IPS DF 4.7 (cell line): Measurements from ENCODE around the gene SNF8.

Experiments used
- DNase-seq: peaks from one replicate; pipeline ENCODE4 v3.0.0-alpha.2; 2013; ENCODE audit warnings: low spot score; ENCODE audit errors: extremely low read depth

Gene SNF8

GRCh38 chr17:48930435-48930873 lies 14.2 kb downstream of the SNF8 start:
- no peak for DNase-seq

- DNase-seq: no peak
Measured at GRCh38 chr17:48929812-48930165, 14.9 kb downstream of the SNF8 start.

- no peak for DNase-seq
Measured at GRCh38 chr17:48928876-48929811, 15.5 kb downstream of the SNF8 start.

GRCh38 chr17:48927978-48928745 lies 16.5 kb downstream of the SNF8 start:
- no peak for DNase-seq

- no peak for DNase-seq
Measured at GRCh38 chr17:48925991-48926342, 18.7 kb downstream of the SNF8 start.

- DNase-seq: no peak
Measured at GRCh38 chr17:48925251-48925990, 19.2 kb downstream of the SNF8 start.

GRCh38 chr17:48915459-48916282 lies 29.0 kb downstream of the SNF8 start:
- DNase-seq: no peak

- no peak for DNase-seq
Measured at GRCh38 chr17:48912476-48912875, 32.2 kb downstream of the SNF8 start.

- no peak for DNase-seq
Measured at GRCh38 chr17:48910370-48910769, 34.3 kb downstream of the SNF8 start.

GRCh38 chr17:48909783-48910182 lies 34.9 kb downstream of the SNF8 start:
- no peak for DNase-seq

- DNase-seq: peak; percentile 78
Measured at GRCh38 chr17:48908853-48909394, 35.7 kb downstream of the SNF8 start.

GRCh38 chr17:48908047-48908843 lies 36.4 kb downstream of the SNF8 start, which contains the start of gene UBE2Z:
TSS of gene UBE2Z (plus strand) at chr17:48908407. CDS start at chr17:48908504, 97 bp downstream.
- peak; percentile 82 for DNase-seq

- DNase-seq: no peak
Measured at GRCh38 chr17:48907713-48908046, 37.0 kb downstream of the SNF8 start.

- DNase-seq: no peak
Measured at GRCh38 chr17:48905987-48906515, 38.6 kb downstream of the SNF8 start.

- DNase-seq: no peak
Measured at GRCh38 chr17:48904428-48904827, 40.2 kb downstream of the SNF8 start.

- DNase-seq: no peak
Measured at GRCh38 chr17:48903401-48903800, 41.2 kb downstream of the SNF8 start.

- no peak for DNase-seq
Measured at GRCh38 chr17:48901241-48901640, 43.4 kb downstream of the SNF8 start.

GRCh38 chr17:48894886-48895285 lies 49.8 kb downstream of the SNF8 start:
- DNase-seq: no peak

GRCh38 chr17:48893646-48894508 lies 50.8 kb downstream of the SNF8 start:
- no peak for DNase-seq
